Activated T-helper 9 cell treated with anti-CD3 and anti-CD28 coated beads, Interleukin-2, amount 50 U/mL, for 16 hours (primary cell): ENCODE data around the gene IRF7.

ENCODE experiments used
- DNase-seq: peaks from one replicate; pipeline ENCODE4 v3.0.0-alpha.2; 2020; ENCODE audit warnings: low read depth

The IRF7 gene

GRCh38 chr11:607971-608659 is 7.6 kb downstream of the IRF7 start:
- DNase-seq = no peak

GRCh38 chr11:607020-607780 is 8.6 kb downstream of the IRF7 start:
- no peak for DNase-seq

- DNase-seq = no peak
These were observed 9.5 kb downstream of the IRF7 start for GRCh38 chr11:606245-606644.

- no peak for DNase-seq
These were observed 10.2 kb downstream of the IRF7 start for GRCh38 chr11:605286-606129.

- no peak for DNase-seq
These were observed 12.6 kb downstream of the IRF7 start for GRCh38 chr11:603154-603553.

GRCh38 chr11:601573-602245 is 14.0 kb downstream of the IRF7 start:
- DNase-seq = no peak

- DNase-seq = no peak
These were observed 17.6 kb downstream of the IRF7 start for GRCh38 chr11:598005-598680.

- DNase-seq = no peak
These were observed 18.5 kb downstream of the IRF7 start for GRCh38 chr11:597166-597725.

GRCh38 chr11:596374-596773 is 19.4 kb downstream of the IRF7 start:
- DNase-seq = no peak

GRCh38 chr11:595400-595799 is 20.4 kb downstream of the IRF7 start:
- no peak for DNase-seq

GRCh38 chr11:593347-593746 is 22.4 kb downstream of the IRF7 start:
- no peak for DNase-seq

- DNase-seq = no peak
These were observed 22.8 kb downstream of the IRF7 start for GRCh38 chr11:592918-593317.

GRCh38 chr11:592501-592900 is 23.2 kb downstream of the IRF7 start:
- no peak for DNase-seq

GRCh38 chr11:590997-591396 is 24.8 kb downstream of the IRF7 start:
- no peak for DNase-seq

GRCh38 chr11:589798-590197 is 26.0 kb downstream of the IRF7 start:
- DNase-seq = no peak

GRCh38 chr11:587978-588380 is 27.8 kb downstream of the IRF7 start:
- DNase-seq = peak; percentile 56

GRCh38 chr11:587546-587945 is 28.2 kb downstream of the IRF7 start:
- no peak for DNase-seq

- no peak for DNase-seq
These were observed 29.1 kb downstream of the IRF7 start for GRCh38 chr11:586376-587316.

- no peak for DNase-seq
These were observed 31.5 kb downstream of the IRF7 start for GRCh38 chr11:584287-584686.

GRCh38 chr11:581752-582151 is 34.0 kb downstream of the IRF7 start:
- DNase-seq = no peak
